Mesenchymal stem cell (in vitro differentiated cells and primary cell): Measurements from ENCODE around the gene ZFP91.

Experiments used
- DNase-seq: peaks from one replicate; pipeline ENCODE4 v3.0.0-alpha.2; 2013
- H2AFZ ChIP-seq: one replicate; pipeline ENCODE4 v1.6.1; 2013; ENCODE audit warnings: low read depth, mild to moderate bottlenecking, control low read depth, inconsistent platforms, low read length, moderate library complexity
- H2AK5ac ChIP-seq: 2 replicates; pipeline ENCODE4 v1.6.1; 2013; ENCODE audit warnings: low read length, moderate library complexity, mild to moderate bottlenecking, inconsistent platforms; ENCODE audit not compliant: severe bottlenecking
- H2BK120ac ChIP-seq: one replicate; pipeline ENCODE4 v1.6.1; 2013; ENCODE audit warnings: low read depth, mild to moderate bottlenecking, inconsistent platforms, low read length, moderate library complexity
- H2BK12ac ChIP-seq, 2 experiments: one replicate each; pipeline ENCODE4 v1.6.1; 2013; ENCODE audit warnings: inconsistent platforms in 2 of 2, low read length in 2 of 2, mild to moderate bottlenecking in 2 of 2, moderate library complexity in 2 of 2, control low read depth in 1 of 2
- H2BK15ac ChIP-seq: one replicate; pipeline ENCODE4 v1.6.1; 2013; ENCODE audit warnings: mild to moderate bottlenecking, low read depth, inconsistent platforms; ENCODE audit not compliant: poor library complexity, severe bottlenecking
- H2BK5ac ChIP-seq: 2 replicates; pipeline ENCODE4 v1.6.1; 2013; ENCODE audit warnings: low read depth, mild to moderate bottlenecking, low read length, control low read depth, inconsistent platforms; ENCODE audit not compliant: poor library complexity, severe bottlenecking
- H3K14ac ChIP-seq, 2 experiments: one replicate each; pipeline ENCODE4 v1.6.1; 2013; ENCODE audit warnings: inconsistent platforms in 2 of 2, low read length in 2 of 2, control low read depth in 1 of 2, mild to moderate bottlenecking in 1 of 2, moderate library complexity in 1 of 2
- H3K18ac ChIP-seq, 2 experiments: one replicate each; pipeline ENCODE4 v1.6.1; 2013; ENCODE audit warnings: inconsistent platforms in 2 of 2, low read length in 2 of 2, control low read depth in 1 of 2, low read depth in 1 of 2, mild to moderate bottlenecking in 1 of 2
- H3K23ac ChIP-seq, 2 experiments: one replicate each; pipeline ENCODE4 v1.6.1; 2013; ENCODE audit warnings: inconsistent platforms in 2 of 2, low read length in 2 of 2, mild to moderate bottlenecking in 2 of 2, moderate library complexity in 2 of 2, control low read depth in 1 of 2
- H3K27ac ChIP-seq: 2 replicates; pipeline ENCODE4 v1.5.1; 2013; ENCODE audit warnings: mild to moderate bottlenecking, moderate library complexity, low read length, control low read depth, inconsistent platforms; ENCODE audit not compliant: poor library complexity, severe bottlenecking
- H3K27me3 ChIP-seq, 2 experiments: 2 replicates each; pipeline versions ENCODE4 v1.6.1 to v1.7.0; 2013; ENCODE audit warnings: low read length in 2 of 2, mild to moderate bottlenecking in 2 of 2, moderate library complexity in 2 of 2, control low read depth in 1 of 2, inconsistent platforms in 1 of 2; ENCODE audit not compliant: control insufficient read depth in 1 of 2, insufficient read depth in 1 of 2
- H3K36me3 ChIP-seq, 2 experiments: 2 replicates each; pipeline versions ENCODE4 v1.6.1 to v1.7.0; 2013; ENCODE audit warnings: low read length in 2 of 2, control low read depth in 1 of 2, inconsistent platforms in 1 of 2, low read depth in 1 of 2, mild to moderate bottlenecking in 1 of 2; ENCODE audit not compliant: insufficient read depth in 2 of 2, control insufficient read depth in 1 of 2
- H3K4ac ChIP-seq, 2 experiments: one replicate each; pipeline ENCODE4 v1.6.1; 2013; ENCODE audit warnings: inconsistent platforms in 2 of 2, low read length in 2 of 2, mild to moderate bottlenecking in 2 of 2, moderate library complexity in 2 of 2, control low read depth in 1 of 2, low read depth in 1 of 2
- H3K4me1 ChIP-seq: 2 replicates; pipeline ENCODE4 v1.6.1; 2013; ENCODE audit warnings: low read depth, low read length, control low read depth; ENCODE audit not compliant: control insufficient read depth, insufficient read depth
- H3K4me2 ChIP-seq: 2 replicates; pipeline ENCODE4 v1.6.1; 2013; ENCODE audit warnings: low read length, mild to moderate bottlenecking, inconsistent platforms; ENCODE audit not compliant: poor library complexity, severe bottlenecking
- H3K4me3 ChIP-seq, 2 experiments: 2 replicates each; pipeline versions ENCODE4 v1.5.1 to v1.7.0; 2013; ENCODE audit warnings: low read length in 2 of 2, mild to moderate bottlenecking in 2 of 2, control low read depth in 1 of 2, low read depth in 1 of 2; ENCODE audit not compliant: insufficient read depth in 1 of 2
- H3K79me1 ChIP-seq: replicated peaks from 2 replicates; pipeline ENCODE4 v1.6.1; 2013; ENCODE audit warnings: mild to moderate bottlenecking, control low read depth, low read length, inconsistent platforms; ENCODE audit not compliant: poor library complexity, severe bottlenecking
- H3K9ac ChIP-seq: 2 replicates; pipeline ENCODE4 v1.7.0; 2013; ENCODE audit warnings: mild to moderate bottlenecking, low read length, moderate library complexity
- H3K9me3 ChIP-seq: 2 replicates; pipeline ENCODE4 v1.7.0; 2013; ENCODE audit warnings: mild to moderate bottlenecking, low read length; ENCODE audit not compliant: control insufficient read depth
- H4K8ac ChIP-seq: one replicate; pipeline ENCODE4 v1.6.1; 2013; ENCODE audit warnings: inconsistent platforms, mild to moderate bottlenecking, low read length, moderate library complexity
- H4K91ac ChIP-seq: one replicate; pipeline ENCODE4 v1.6.1; 2013; ENCODE audit warnings: mild to moderate bottlenecking, low read length, inconsistent platforms
- WGBS: methylation state at CpG from one replicate; pipeline ENCODE4 v1.1.7; 2013; ENCODE audit warnings: mixed read lengths; 5-methylcytosine and 5-hydroxymethylcytosine counted together

ZFP91 gene

GRCh38 chr11:58596621-58597020 is 17.8 kb downstream of the ZFP91 start:
- Histone ChIP-seq H4K8ac (no peak overlapping the region), H3K4ac (no peak overlapping the region), H3K27me3 (no peaks in the 10 kb centered on the region), H3K36me3 (peaks cover 5 to 20% of the 10 kb centered on the region in 2 experiments), H3K9me3 (no peaks in the 10 kb centered on the region), H3K4me3 (no peak overlapping the region), H3K4me1 (no peaks in the 10 kb centered on the region), H3K27ac (no peak overlapping the region), H2BK12ac (no peak overlapping the region), H2AK5ac (no peak overlapping the region), H2BK120ac (no peak overlapping the region), H3K9ac (no peak overlapping the region), H2BK5ac (no peak overlapping the region), H3K4me2 (no peak overlapping the region), H3K14ac (no peak overlapping the region), H2BK15ac (no peak overlapping the region), H3K23ac (no peak overlapping the region), H2AFZ (no peak overlapping the region), H4K91ac (no peak overlapping the region), H3K79me1 (peaks cover 9% of the 10 kb centered on the region), H3K18ac (no peak overlapping the region)
- 80% methylated on average over 3 of the region's 3 CpGs for WGBS
- DNase-seq = no peak

GRCh38 chr11:58597486-58598144 is 18.8 kb downstream of the ZFP91 start:
- 100% methylated on average over 2 of the region's 3 CpGs for WGBS
- Histone ChIP-seq H3K9me3 (no peaks in the 10 kb centered on the region), H3K4me2 (no peak overlapping the region), H2AK5ac (no peak overlapping the region), H3K4ac (no peak overlapping the region), H3K36me3 (peaks cover 2 to 13% of the 10 kb centered on the region in 2 experiments), H3K27ac (no peak overlapping the region), H3K4me1 (no peaks in the 10 kb centered on the region), H3K27me3 (no peaks in the 10 kb centered on the region), H3K79me1 (peaks cover 6% of the 10 kb centered on the region), H2BK120ac (no peak overlapping the region), H3K4me3 (no peak overlapping the region), H3K9ac (no peak overlapping the region), H2AFZ (no peak overlapping the region), H3K18ac (no peak overlapping the region), H2BK12ac (no peak overlapping the region), H3K14ac (no peak overlapping the region), H4K91ac (no peak overlapping the region), H3K23ac (no peak overlapping the region), H2BK5ac (no peak overlapping the region), H4K8ac (no peak overlapping the region), H2BK15ac (no peak overlapping the region)
- DNase-seq = no peak

- Histone ChIP-seq H2BK12ac (no peak overlapping the region), H4K91ac (no peak overlapping the region), H3K79me1 (peaks cover 4% of the 10 kb centered on the region), H3K27me3 (no peaks in the 10 kb centered on the region), H3K14ac (no peak overlapping the region), H3K4me3 (no peak overlapping the region), H2BK15ac (no peak overlapping the region), H3K27ac (no peak overlapping the region), H3K9me3 (no peaks in the 10 kb centered on the region), H2BK5ac (no peak overlapping the region), H3K18ac (no peak overlapping the region), H3K4me2 (no peak overlapping the region), H2BK120ac (no peak overlapping the region), H3K36me3 (peaks cover 0 to 3% of the 10 kb centered on the region in 2 experiments), H4K8ac (no peak overlapping the region), H3K4ac (no peak overlapping the region), H3K23ac (no peak overlapping the region), H3K9ac (no peak overlapping the region), H2AK5ac (no peak overlapping the region), H2AFZ (no peak overlapping the region), H3K4me1 (no peaks in the 10 kb centered on the region)
- DNase-seq = no peak
- WGBS = 95% methylated on average over 1 of the region's 2 CpGs
Observed at GRCh38 chr11:58600510-58600909, 21.6 kb downstream of the ZFP91 start.

- H3K4me3 ChIP-seq = no peak overlapping the region
- peaks cover 3 to 26% of the 10 kb centered on the region in 2 experiments for H3K36me3 ChIP-seq
- H3K4me2 ChIP-seq = no peak overlapping the region
- H2AK5ac ChIP-seq = no peak overlapping the region
- H2AFZ ChIP-seq = no peak overlapping the region
- H3K18ac ChIP-seq = no peak overlapping the region
- H2BK15ac ChIP-seq = no peak overlapping the region
- 100% methylated on average over 1 of the region's 4 CpGs for WGBS
- no peak overlapping the region for H4K91ac ChIP-seq
- H3K4ac ChIP-seq = no peak overlapping the region
- no peak overlapping the region for H3K23ac ChIP-seq
- no peak overlapping the region for H2BK120ac ChIP-seq
- H3K27ac ChIP-seq = no peak overlapping the region
- H3K9me3 ChIP-seq = no peaks in the 10 kb centered on the region
- H3K79me1 ChIP-seq = peaks cover 5% of the 10 kb centered on the region
- no peak overlapping the region for H4K8ac ChIP-seq
- H3K14ac ChIP-seq = no peak overlapping the region
- no peak overlapping the region for H2BK12ac ChIP-seq
- H3K4me1 ChIP-seq = no peaks in the 10 kb centered on the region
- H3K9ac ChIP-seq = no peak overlapping the region
- no peak for DNase-seq
- H2BK5ac ChIP-seq = no peak overlapping the region
- no peaks in the 10 kb centered on the region for H3K27me3 ChIP-seq
Observed at GRCh38 chr11:58606930-58607714, 28.3 kb downstream of the ZFP91 start.
